Fibroblast of mammary gland (primary cell): ENCODE measurements around the gene FHAD1.

Experiments used
- DNase-seq: peaks from one replicate; pipeline ENCODE4 v3.0.0-alpha.2; 2010; ENCODE audit warnings: low read depth
- H3K4me3 ChIP-seq: 2 replicates; pipeline ENCODE4 v1.5.1; 2011; ENCODE audit warnings: low read depth, mild to moderate bottlenecking, low read length, moderate library complexity; ENCODE audit not compliant: control insufficient read depth
- TF ChIP-seq, protein P1 (sequence below): conservative IDR thresholded peaks from 2 replicates; pipeline ENCODE4 v1.5.1; 2011; ENCODE audit warnings: low read depth, low read length, inconsistent platforms; ENCODE audit not compliant: control insufficient read depth, insufficient read depth

FHAD1 gene

DNA sequence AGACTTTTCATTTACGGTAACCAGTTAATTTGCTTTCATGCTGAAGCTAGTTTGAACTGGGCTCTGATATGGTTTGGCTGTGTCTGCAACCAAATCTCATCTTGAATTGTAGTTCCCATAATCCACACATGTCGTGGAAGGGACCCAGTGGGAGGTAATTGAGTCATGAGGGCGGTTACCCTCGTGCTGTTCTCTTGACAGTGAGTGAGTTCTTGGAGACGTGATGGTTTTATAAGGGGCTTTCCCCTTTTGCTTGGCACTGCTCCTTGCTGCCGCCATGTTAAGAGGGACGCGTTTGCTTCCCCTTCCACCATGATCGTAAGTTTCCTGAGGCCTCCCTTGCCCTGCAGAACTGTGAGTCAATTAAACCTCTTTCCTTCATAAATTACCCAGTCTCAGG, 10.3 kb upstream of the FHAD1 start:
- DNase-seq, result no peak
- TF ChIP-seq, protein P1, sequence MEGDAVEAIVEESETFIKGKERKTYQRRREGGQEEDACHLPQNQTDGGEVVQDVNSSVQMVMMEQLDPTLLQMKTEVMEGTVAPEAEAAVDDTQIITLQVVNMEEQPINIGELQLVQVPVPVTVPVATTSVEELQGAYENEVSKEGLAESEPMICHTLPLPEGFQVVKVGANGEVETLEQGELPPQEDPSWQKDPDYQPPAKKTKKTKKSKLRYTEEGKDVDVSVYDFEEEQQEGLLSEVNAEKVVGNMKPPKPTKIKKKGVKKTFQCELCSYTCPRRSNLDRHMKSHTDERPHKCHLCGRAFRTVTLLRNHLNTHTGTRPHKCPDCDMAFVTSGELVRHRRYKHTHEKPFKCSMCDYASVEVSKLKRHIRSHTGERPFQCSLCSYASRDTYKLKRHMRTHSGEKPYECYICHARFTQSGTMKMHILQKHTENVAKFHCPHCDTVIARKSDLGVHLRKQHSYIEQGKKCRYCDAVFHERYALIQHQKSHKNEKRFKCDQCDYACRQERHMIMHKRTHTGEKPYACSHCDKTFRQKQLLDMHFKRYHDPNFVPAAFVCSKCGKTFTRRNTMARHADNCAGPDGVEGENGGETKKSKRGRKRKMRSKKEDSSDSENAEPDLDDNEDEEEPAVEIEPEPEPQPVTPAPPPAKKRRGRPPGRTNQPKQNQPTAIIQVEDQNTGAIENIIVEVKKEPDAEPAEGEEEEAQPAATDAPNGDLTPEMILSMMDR, result no peak
- no peak overlapping the region for H3K4me3 ChIP-seq

DNA sequence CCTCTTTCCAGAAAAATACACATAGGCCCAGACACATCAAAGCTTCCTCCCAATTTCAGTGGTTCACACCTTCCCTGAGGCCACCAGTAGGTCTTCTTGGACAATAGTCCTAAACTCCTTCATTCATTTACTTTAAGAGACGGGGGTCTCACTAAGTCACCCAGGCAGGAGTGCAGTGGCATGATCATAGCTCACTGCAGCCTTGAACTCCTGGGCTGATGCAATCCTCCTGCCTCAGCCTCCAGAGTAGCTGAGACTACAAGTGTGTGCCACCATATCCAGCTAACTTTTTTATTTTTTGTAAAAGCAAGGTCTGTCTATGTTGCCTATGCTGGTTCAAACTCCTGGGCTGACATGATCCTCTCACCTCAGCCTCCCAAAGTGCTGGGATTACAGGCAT, 8.2 kb upstream of the FHAD1 start:
- TF ChIP-seq, protein P1, result no peak

DNA sequence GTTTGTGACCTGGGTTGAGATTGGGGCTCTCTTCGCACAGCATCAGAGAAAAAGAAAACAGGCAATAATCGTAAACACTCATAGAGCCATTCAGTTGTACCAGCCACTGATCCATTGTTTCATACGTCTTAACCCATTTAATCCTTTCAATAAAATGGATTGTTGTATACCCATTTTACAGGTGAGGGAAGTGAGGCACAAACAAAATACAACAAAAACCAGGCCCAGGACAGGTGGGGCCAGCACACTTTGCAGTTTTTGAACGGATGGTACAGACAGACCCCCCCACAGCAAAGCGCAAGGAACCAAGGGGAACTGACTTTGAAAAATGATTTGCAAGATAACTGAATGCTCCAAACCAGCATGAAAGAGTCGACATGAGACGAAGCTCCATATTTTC, 4.3 kb upstream of the FHAD1 start:
- no peak overlapping the region for H3K4me3 ChIP-seq
- TF ChIP-seq, protein P1, result no peak
- no peak for DNase-seq

More for the DNA sequence above, 8.2 kb upstream of the FHAD1 start:
- DNase-seq, result no peak
- H3K4me3 ChIP-seq, result no peak overlapping the region

DNA sequence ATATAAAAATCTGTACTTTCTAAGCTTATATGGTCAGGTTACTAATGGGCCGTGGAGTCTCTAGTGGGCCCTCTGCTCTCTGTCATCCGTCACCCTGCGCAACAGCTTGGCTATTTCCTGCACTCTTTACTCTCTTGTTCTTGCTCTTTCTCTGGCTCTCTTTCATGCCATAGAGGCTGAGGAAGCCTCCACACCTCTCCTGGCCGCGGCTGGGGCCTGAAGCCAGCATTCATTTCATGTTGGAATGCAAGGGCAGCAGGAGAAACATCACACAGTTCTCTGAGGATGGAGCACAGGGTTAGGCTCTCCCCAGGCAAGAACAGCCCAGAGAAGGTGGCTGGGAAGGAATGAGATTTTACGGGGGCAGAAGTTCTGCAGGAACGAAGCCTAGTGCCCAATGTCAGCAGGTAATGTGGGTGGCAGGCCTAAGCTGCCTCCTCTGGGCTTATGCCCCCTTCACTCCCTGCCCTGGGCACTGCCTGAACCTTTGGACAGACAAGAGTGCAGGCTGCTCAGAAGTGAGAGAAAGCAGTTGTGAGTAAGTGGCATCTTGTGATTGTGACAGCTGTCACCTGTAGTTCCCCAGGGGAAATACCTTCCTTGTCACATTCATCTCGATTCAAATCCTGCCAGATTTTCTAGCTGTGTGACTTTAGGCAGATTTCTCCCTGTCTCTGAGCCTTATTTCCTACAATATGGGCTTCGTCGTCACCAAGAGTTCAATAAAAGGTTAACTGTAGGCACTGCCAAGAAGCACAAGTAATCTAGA, 3.6 kb upstream of the FHAD1 start:
- no peak overlapping the region for H3K4me3 ChIP-seq
- TF ChIP-seq, protein P1, result no peak
- DNase-seq, result no peak

DNA sequence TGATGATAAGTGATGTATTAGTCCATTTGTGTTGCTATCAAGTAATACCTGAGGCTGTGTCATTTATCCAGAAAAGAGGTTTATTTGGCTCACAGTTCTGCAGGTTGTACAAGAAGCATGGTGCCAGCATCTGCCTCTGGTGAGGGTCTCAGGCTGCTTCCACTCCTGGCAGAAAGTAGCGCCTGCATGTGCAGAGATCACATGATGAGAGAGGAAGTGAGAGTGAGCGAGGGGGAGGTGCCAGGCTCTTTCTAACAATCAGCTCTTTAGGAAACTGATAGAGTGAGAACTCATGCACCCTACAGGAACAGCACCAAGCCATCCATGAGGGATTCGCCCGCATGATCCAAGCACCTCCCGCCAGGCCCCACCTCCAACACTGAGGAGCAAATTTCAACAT, 2.2 kb upstream of the FHAD1 start:
- no peak for DNase-seq
- no peak overlapping the region for H3K4me3 ChIP-seq
- TF ChIP-seq, protein P1, result no peak

DNA sequence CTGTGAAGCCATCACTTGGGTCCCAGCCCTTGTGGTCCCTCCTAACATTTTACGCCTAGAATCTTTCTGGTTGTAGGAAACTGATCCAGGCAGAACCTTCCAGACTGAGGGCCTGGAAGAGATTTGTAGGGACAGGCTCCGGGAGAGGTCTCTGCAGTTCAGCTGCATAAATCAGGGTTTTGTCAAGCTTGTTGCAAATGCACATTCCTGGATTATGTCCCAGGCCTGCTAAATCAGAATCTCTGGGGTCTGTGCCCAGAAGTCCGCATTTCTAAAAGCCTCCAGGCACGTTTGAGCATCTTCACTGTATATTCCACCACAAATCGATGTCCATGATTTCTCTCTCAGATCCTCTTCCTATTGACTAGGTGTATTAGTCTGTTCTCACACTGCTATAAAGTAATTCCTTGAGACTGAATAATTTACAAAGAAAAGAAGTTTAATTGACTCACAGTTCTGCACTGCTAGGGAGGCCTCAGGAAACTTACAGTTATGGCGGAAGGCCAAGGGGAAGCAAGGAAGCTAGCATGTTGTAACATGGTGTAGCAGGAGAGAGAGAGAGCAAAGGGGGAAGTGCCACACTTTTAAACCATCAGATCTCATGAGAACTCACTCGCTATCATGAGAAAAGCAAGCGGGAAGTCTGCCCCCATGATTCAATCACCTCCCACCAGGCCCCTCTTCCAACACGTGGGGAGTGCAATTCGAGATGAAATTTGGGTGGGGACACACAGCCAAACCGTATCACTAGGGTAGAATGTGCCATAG, 1.2 kb upstream of the FHAD1 start:
- TF ChIP-seq, protein P1, result no peak
- peak; percentile 62 for DNase-seq

DNA sequence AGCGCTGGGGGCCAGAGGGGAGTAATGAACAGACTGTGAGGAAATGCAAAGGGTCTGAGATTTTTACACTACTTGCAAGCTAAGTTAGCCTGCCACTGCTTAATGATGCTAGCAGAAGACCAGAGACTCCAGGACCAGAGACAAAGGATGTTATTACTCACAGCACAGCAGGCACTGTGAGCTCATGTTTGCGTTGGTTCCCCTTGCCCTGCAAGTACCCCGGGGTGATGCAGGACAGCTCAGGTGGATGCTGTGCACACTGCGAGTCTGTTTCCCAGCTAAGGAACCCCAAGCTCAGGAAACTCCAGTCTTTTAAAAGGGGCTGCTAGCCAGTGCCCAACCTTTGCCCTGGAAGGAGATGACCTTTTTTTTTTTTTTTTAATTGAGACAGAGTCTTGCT, 1.2 kb downstream of the FHAD1 start:
- TF ChIP-seq, protein P1, result no peak
- no peak overlapping the region for H3K4me3 ChIP-seq
- DNase-seq, result no peak

More for the DNA sequence above, 1.2 kb upstream of the FHAD1 start:
- H3K4me3 ChIP-seq, result no peak overlapping the region
